Endothelial cell of hepatic sinusoid (primary cell): ENCODE data around the gene ARMC6.

Experiments
- in situ Hi-C: cut with HindIII; loops from 2 replicates; pipeline ENCODE4 v1.10.0; 2017; ENCODE audit warnings: low sequenced_read_pairs

Gene ARMC6

GRCh38 chr19:19033426-19034203, at the start of gene ARMC6, which contains the start of gene SUGP2:
TSS of gene ARMC6 (plus strand) at chr19:19033603. CDS start at chr19:19034210, 607 bp downstream.
TSS of gene SUGP2 (minus strand) at chr19:19033517. CDS start at chr19:19031071, 2,446 bp downstream.
- in situ Hi-C loops = no loop called here

GRCh38 chr19:18984251-18984650, 49.2 kb upstream of the ARMC6 start:
- in situ Hi-C loops = no loop called here

- in situ Hi-C loops = no loop called here
Observed at GRCh38 chr19:18985257-18985656, 48.1 kb upstream of the ARMC6 start.

GRCh38 chr19:18987456-18987855, 45.9 kb upstream of the ARMC6 start:
- in situ Hi-C loops = no loop called here

GRCh38 chr19:18989316-18989715, 44.1 kb upstream of the ARMC6 start:
- in situ Hi-C loops = no loop called here

GRCh38 chr19:18990128-18990708, 43.2 kb upstream of the ARMC6 start:
- in situ Hi-C loops = no loop called here

GRCh38 chr19:18991006-18991405, 42.4 kb upstream of the ARMC6 start:
- in situ Hi-C loops = no loop called here

- in situ Hi-C loops = no loop called here
Observed at GRCh38 chr19:18991468-18991867, 41.9 kb upstream of the ARMC6 start.

GRCh38 chr19:18992696-18993095, 40.7 kb upstream of the ARMC6 start:
- in situ Hi-C loops = no loop called here

GRCh38 chr19:18993115-18993514, 40.3 kb upstream of the ARMC6 start:
- in situ Hi-C loops = no loop called here

GRCh38 chr19:18995804-18996241, 37.6 kb upstream of the ARMC6 start:
- in situ Hi-C loops = no loop called here

- in situ Hi-C loops = no loop called here
Observed at GRCh38 chr19:18996351-18996750, 37.1 kb upstream of the ARMC6 start.

GRCh38 chr19:18996796-18997394, 36.5 kb upstream of the ARMC6 start:
- in situ Hi-C loops = no loop called here

GRCh38 chr19:18998276-18998675, 35.1 kb upstream of the ARMC6 start:
- in situ Hi-C loops = no loop called here

GRCh38 chr19:18999016-18999758, 34.2 kb upstream of the ARMC6 start:
- in situ Hi-C loops = no loop called here

- in situ Hi-C loops = no loop called here
Observed at GRCh38 chr19:18999896-19000620, 33.3 kb upstream of the ARMC6 start.

- in situ Hi-C loops = no loop called here
Observed at GRCh38 chr19:19004144-19004543, 29.3 kb upstream of the ARMC6 start.

- in situ Hi-C loops = no loop called here
Observed at GRCh38 chr19:19006213-19006612, 27.2 kb upstream of the ARMC6 start.

- in situ Hi-C loops = no loop called here
Observed at GRCh38 chr19:19009951-19010350, 23.5 kb upstream of the ARMC6 start.

GRCh38 chr19:19010551-19010950, 22.9 kb upstream of the ARMC6 start:
- in situ Hi-C loops = no loop called here

GRCh38 chr19:19021115-19021514, 12.3 kb upstream of the ARMC6 start:
- in situ Hi-C loops = no loop called here
